ENCODE results near the gene KANK2. TPM values are rescaled to one million over a fixed set of nuclear protein-coding genes. Genes with fewer than 3 reads are reported as not detected.
A peak's percentile ranks its signal among the peaks of the same experiment; 100 is the strongest.

KANK2 gene
- total RNA-seq, 1 donor from 2014 or later: 387 TPM

DNA sequence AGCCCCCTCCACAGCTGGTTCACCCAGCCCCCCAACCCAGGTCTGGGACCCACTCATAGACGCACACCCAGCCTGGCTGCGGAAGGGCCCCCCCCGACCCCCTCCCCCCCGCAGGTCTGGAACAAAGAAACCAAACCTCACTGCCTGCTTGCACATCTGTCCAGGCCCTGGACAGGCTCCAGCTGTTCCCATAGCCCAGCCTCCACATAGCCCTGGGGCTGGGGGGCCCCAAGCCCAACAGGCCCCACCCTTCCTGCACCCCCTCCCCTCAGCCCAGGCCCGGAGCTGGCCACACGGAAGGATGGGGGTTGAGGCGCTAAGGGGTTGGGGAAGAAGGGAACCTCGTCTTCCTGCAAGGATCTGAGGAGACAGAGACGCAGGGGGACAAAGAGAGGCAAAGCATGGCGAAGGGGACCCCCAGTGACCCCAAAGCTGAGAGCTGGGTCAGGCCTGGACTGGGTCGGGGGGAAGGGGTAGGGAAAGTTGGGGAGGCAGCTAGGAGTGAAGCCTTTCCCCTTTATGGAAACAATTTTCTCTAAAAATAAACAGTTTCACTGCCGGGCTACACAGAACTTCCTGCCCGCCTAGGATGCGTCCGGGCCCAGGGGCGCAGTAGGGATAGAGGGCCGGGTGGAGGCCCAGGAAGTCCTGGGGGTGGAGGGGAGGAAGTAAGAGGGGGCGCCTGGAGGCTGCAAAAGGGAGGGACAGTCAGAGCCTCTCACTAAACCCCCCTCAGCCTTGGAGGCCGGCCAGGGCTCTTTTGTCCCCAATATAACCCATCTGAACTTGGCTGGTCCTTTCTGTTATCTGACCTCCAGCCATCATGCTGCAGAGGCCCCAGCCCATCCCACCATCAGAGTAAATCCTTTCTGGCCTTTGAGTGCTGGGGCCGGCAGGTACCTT, 2.4 kb downstream of the KANK2 start:
- Mint-ChIP-seq H3K4me1 (ENCODE audit: unreplicated experiment) (peaks cover 61% of the 10 kb centered on the region), H3K27ac (ENCODE audit: unreplicated experiment) (peak overlapping the region; percentile 80), H3K27me3 (ENCODE audit: unreplicated experiment) (no peaks in the 10 kb centered on the region), H3K4me3 (ENCODE audit: unreplicated experiment) (peak overlapping the region; percentile 89), H3K36me3 (ENCODE audit: unreplicated experiment) (peaks cover 16% of the 10 kb centered on the region), H3K9me3 (ENCODE audit: unreplicated experiment) (no peaks in the 10 kb centered on the region)
- no peak for DNase-seq (ENCODE audit: extremely low spot score, unreplicated experiment)
- TF ChIP-seq, protein P1, sequence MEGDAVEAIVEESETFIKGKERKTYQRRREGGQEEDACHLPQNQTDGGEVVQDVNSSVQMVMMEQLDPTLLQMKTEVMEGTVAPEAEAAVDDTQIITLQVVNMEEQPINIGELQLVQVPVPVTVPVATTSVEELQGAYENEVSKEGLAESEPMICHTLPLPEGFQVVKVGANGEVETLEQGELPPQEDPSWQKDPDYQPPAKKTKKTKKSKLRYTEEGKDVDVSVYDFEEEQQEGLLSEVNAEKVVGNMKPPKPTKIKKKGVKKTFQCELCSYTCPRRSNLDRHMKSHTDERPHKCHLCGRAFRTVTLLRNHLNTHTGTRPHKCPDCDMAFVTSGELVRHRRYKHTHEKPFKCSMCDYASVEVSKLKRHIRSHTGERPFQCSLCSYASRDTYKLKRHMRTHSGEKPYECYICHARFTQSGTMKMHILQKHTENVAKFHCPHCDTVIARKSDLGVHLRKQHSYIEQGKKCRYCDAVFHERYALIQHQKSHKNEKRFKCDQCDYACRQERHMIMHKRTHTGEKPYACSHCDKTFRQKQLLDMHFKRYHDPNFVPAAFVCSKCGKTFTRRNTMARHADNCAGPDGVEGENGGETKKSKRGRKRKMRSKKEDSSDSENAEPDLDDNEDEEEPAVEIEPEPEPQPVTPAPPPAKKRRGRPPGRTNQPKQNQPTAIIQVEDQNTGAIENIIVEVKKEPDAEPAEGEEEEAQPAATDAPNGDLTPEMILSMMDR (IDR thresholded peaks at IDR 0.05): no peak

DNA sequence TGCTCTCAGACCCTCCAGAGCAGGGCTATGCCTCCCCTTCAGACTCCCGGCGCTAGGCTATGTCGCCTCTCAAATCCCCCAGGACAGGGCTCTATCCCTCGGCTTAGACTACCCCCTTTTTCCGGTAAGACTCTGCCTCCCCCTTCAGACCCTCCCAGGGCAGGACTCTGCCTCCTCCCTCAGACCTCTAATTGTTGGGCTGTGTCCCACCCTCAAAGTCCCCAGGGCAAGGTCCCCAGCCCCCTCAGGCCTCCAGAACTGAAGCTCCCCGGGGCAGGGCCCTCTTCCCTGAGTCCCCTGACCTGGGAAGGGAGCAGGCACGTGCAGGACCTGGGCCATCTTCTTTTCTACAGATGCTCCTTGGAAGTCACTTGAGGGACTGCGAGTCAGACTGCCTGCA, 3.2 kb downstream of the KANK2 start:
- no peaks in the 10 kb centered on the region for H3K9me3 Mint-ChIP-seq (ENCODE audit: unreplicated experiment)
- H3K4me1 Mint-ChIP-seq (ENCODE audit: unreplicated experiment): peaks cover 69% of the 10 kb centered on the region
- no peak for DNase-seq (ENCODE audit: extremely low spot score, unreplicated experiment)
- TF ChIP-seq, protein P1 (IDR thresholded peaks at IDR 0.05): no peak
- peak overlapping the region; percentile 60 for H3K4me3 Mint-ChIP-seq (ENCODE audit: unreplicated experiment)
- peaks cover 16% of the 10 kb centered on the region for H3K36me3 Mint-ChIP-seq (ENCODE audit: unreplicated experiment)
- peak overlapping the region; percentile 4 for H3K27ac Mint-ChIP-seq (ENCODE audit: unreplicated experiment)
- no peaks in the 10 kb centered on the region for H3K27me3 Mint-ChIP-seq (ENCODE audit: unreplicated experiment)

DNA sequence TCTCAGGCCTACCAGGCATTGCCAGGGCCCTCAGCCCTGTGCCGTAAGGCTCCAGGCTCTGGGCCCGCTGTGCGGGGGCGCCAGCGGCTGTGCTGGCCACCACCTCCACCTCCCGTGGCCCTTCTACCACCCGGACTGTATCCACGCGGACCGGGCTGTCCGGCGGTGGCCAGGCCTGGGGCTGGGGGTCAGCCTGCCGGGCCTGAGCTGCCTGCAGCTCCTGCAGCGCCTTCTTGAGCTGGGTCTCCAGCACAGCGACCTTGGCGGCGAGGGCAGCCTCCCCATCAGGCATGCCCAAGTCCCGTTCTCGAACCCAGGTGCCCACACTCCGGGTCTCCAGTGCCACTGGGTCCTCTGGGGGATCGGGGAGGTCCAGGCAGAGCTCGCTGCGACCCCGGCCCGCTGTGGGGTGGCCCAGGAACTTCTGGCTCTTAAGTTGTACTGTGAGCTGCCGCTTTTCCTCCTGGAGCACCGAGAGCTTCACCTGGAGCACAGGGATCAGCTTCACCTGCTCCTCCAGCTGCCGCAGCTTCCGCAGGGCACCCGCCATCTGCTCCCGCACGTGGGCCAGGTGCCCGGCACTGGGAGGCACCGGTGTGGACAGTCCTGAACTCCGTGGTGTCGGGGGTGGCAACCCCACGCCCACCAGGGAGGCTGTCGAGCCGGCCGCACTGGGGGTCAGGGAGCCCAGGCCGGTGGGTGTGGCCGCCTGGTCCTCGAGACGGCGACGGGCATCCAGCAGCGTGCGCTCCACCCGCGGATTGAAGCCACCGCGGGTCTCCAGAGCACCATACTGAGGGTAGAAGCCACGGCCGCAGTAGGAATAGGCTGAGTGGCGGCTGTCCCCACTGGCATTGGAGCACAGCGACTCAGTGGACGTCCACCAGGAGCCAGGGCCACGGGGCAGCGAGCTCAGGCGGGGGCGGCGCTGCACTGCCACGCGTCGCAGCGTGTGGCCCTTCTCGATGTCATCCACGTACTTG, 4.1 kb downstream of the KANK2 start:
- TF ChIP-seq, protein P1 (IDR thresholded peaks at IDR 0.05): no peak
- Mint-ChIP-seq H3K4me1 (ENCODE audit: unreplicated experiment) (peaks cover 69% of the 10 kb centered on the region), H3K36me3 (ENCODE audit: unreplicated experiment) (peaks cover 16% of the 10 kb centered on the region), H3K9me3 (ENCODE audit: unreplicated experiment) (no peaks in the 10 kb centered on the region), H3K27ac (ENCODE audit: unreplicated experiment) (peak overlapping the region; percentile 66), H3K4me3 (ENCODE audit: unreplicated experiment) (peak overlapping the region; percentile 60), H3K27me3 (ENCODE audit: unreplicated experiment) (no peaks in the 10 kb centered on the region)
- no peak for DNase-seq (ENCODE audit: extremely low spot score, unreplicated experiment)

DNA sequence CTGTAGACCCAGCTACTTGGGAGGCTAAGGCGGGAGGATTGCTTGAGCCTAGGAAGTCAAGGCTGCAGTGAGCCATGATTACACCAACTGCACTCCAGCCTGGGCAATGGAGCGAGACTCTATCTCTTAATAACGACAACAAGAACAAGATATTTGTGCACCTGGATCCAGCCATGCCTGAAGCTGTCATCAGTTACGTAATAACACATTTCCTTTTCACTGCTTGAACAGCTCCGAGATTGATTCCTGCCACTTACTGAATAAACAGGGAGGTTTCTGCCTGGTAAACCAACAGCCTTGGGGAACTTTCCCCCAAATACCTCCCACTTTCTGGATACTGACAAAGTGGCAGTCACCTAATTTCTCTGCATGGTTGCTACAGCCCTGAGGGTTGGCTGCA, 5.4 kb downstream of the KANK2 start:
- DNase-seq (ENCODE audit: extremely low spot score, unreplicated experiment): no peak
- Mint-ChIP-seq H3K27me3 (ENCODE audit: unreplicated experiment) (no peaks in the 10 kb centered on the region), H3K4me3 (ENCODE audit: unreplicated experiment) (peak overlapping the region; percentile 62), H3K36me3 (ENCODE audit: unreplicated experiment) (peaks cover 27% of the 10 kb centered on the region), H3K4me1 (ENCODE audit: unreplicated experiment) (peaks cover 74% of the 10 kb centered on the region), H3K9me3 (ENCODE audit: unreplicated experiment) (no peaks in the 10 kb centered on the region), H3K27ac (ENCODE audit: unreplicated experiment) (peak overlapping the region; percentile 86)
- TF ChIP-seq, protein P1 (IDR thresholded peaks at IDR 0.05): no peak
